OCI-LY3 (cell line): ENCODE measurements around the gene HIBCH.

Experiments
- CTCF ChIP-seq: fragments of 200-600, 300-600 bp; sonication (generic); IDR thresholded peaks from 2 replicates; pipeline ENCODE4 v1.5.1; 2014; ENCODE audit warnings: antibody characterized with exemption, low read length, low read depth
- EZH2phosphoT487 ChIP-seq: fragments of 200-600 bp; shearing (Covaris generic); IDR thresholded peaks from 2 replicates; pipeline ENCODE4 v1.6.1; 2018; ENCODE audit warnings: antibody characterized with exemption, mixed run types, low read depth

GRCh38 chr2:190328573-190329147 is 9.0 kb upstream of the HIBCH start:
- peak; percentile 22 for TF ChIP-seq CTCF
- no peak for TF ChIP-seq EZH2phosphoT487
